ENCODE measurements around the gene TOMM20L.

- no peak for TF ChIP-seq ESRRA (CRISPR knock-in tag; IDR thresholded peaks at IDR 0.05; ENCODE audit: low read depth)
- no peak for TF ChIP-seq HOXA3 (CRISPR knock-in tag; IDR thresholded peaks at IDR 0.05)
- no peak for TF ChIP-seq SSRP1 (CRISPR knock-in tag; IDR thresholded peaks at IDR 0.05)
- no peak for TF ChIP-seq PRDM15 (CRISPR knock-in tag; IDR thresholded peaks at IDR 0.05)
- TF ChIP-seq CC2D1A (CRISPR knock-in tag; IDR thresholded peaks at IDR 0.05), result no peak
- TF ChIP-seq FOSL1 (CRISPR knock-in tag; IDR thresholded peaks at IDR 0.05; ENCODE audit: borderline replicate concordance), result no peak
- TF ChIP-seq NONO (IDR thresholded peaks at IDR 0.05), result no peak
- TF ChIP-seq NONO (CRISPR knock-in tag; conservative IDR thresholded peaks at IDR 0.05), result no peak
- no peak for TF ChIP-seq PREB (CRISPR knock-in tag; IDR thresholded peaks at IDR 0.05)
- no peak for TF ChIP-seq ZNF841 (CRISPR knock-in tag; IDR thresholded peaks at IDR 0.05; ENCODE audit: borderline replicate concordance)
- TF ChIP-seq TIGD3 (CRISPR knock-in tag; IDR thresholded peaks at IDR 0.05; ENCODE audit: borderline replicate concordance), result no peak
- no peak for TF ChIP-seq POLR2G (IDR thresholded peaks at IDR 0.05; ENCODE audit: low read depth, low read length)
These were observed 5.9 kb downstream of the TOMM20L start for GRCh38 chr14:58401587-58401986.

Measured in HepG2 (cell line).